Esophagus muscularis mucosa (tissue), 4 donors: Measurements from ENCODE around the gene CARD14. TPM values are rescaled to one million over a fixed set of nuclear protein-coding genes. Genes with fewer than 3 reads are reported as not detected.

Source experiments
- DNase-seq: peaks from one replicate; pipeline ENCODE4 v3.0.0-alpha.2; 2017; ENCODE audit errors: extremely low spot score
- H3K27ac ChIP-seq, 4 donors: fragments of 200-600 bp; sonication (generic); replicated peaks in 1 of 4; 1 replicate in 3 of 4; 2 replicates in 1 of 4; pipeline ENCODE4 v1.5.1; 2016 to 2019; ENCODE audit warnings: mild to moderate bottlenecking in 1 of 4
- H3K27me3 ChIP-seq, 4 donors: fragments of 200-600 bp; sonication (generic); one replicate each; pipeline versions ENCODE4 v1.5.1 to v1.6.0; 2016 to 2019
- H3K36me3 ChIP-seq, 4 donors: fragments of 200-600 bp; sonication (generic); one replicate each; pipeline ENCODE4 v1.5.1; 2016 to 2019
- H3K4me1 ChIP-seq, 4 donors: fragments of 200-600 bp; sonication (generic); one replicate each; pipeline ENCODE4 v1.5.1; 2016 to 2019
- H3K4me3 ChIP-seq, 4 donors: fragments of 200-600 bp; sonication (generic); 1 replicate in 2 of 4; 2 replicates in 2 of 4; pipeline ENCODE4 v1.5.1; 2016 to 2019; ENCODE audit warnings: mild to moderate bottlenecking in 4 of 4, moderate library complexity in 1 of 4
- H3K9me3 ChIP-seq, 4 donors: fragments of 200-600 bp; sonication (generic); 1 replicate in 3 of 4; 2 replicates in 1 of 4; pipeline ENCODE4 v1.5.1; 2016 to 2019
- CTCF ChIP-seq, 3 experiments: fragments of 200-600 bp in 2 of 3; fragments of 450-650 bp in 1 of 3; sonication (generic) in 2 of 3; IDR thresholded peaks; one replicate each; pipeline ENCODE4 v1.5.1; 2017 to 2019; ENCODE audit warnings: antibody characterized with exemption in 3 of 3, mild to moderate bottlenecking in 2 of 3, moderate library complexity in 1 of 3
- EP300 ChIP-seq: sonication (generic); formaldehyde crosslinking; IDR thresholded peaks from one replicate; pipeline ENCODE4 v1.6.1; 2017; ENCODE audit warnings: antibody characterized with exemption
- POLR2A ChIP-seq: fragments of 450-650 bp; IDR thresholded peaks from one replicate; pipeline ENCODE4 v1.6.1; 2017; ENCODE audit warnings: antibody characterized with exemption, moderate library complexity, mild to moderate bottlenecking, low read depth
- POLR2AphosphoS5 ChIP-seq, 2 donors: sonication (generic); formaldehyde crosslinking; IDR thresholded peaks; one replicate each; pipeline ENCODE4 v1.6.1; 2017; ENCODE audit warnings: antibody characterized with exemption in 2 of 2
- WGBS: methylation state at CpG from one replicate; pipeline ENCODE4 v1.1.5; 2018; 5-methylcytosine and 5-hydroxymethylcytosine counted together
- intact Hi-C: fragments of 100-400 bp; cut with DNase I; formaldehyde crosslinking; loops from one replicate; pipeline ENCODE4 v1.15.1; 2023
- total RNA-seq, 4 donors: library from RNA; depleted of rRNA; stranded (reverse); fragments of >200 nt; gene quantifications; one replicate each; pipeline versions ENCODE4 v1.1.0 to v1.2.1, GENCODE V29; 2016

Gene CARD14
- total RNA-seq, 4 donors from 2014 or later, result 0.23 to 0.33 (median 0.32) TPM; not detected in 1

- no peak for TF ChIP-seq POLR2A
- TF ChIP-seq CTCF (IDR thresholded peaks at IDR 0.05), result no peak
- TF ChIP-seq POLR2AphosphoS5 (IDR thresholded peaks at IDR 0.05), result no peak
- no peak for TF ChIP-seq EP300
- Histone ChIP-seq H3K4me3 (no peak overlapping the region), H3K4me1 (peaks cover 0 to 5% (median 0%) of the 10 kb centered on the region in 4 donors), H3K27me3 (peaks cover 0 to 11% (median 0%) of the 10 kb centered on the region in 4 donors), H3K27ac (no peak overlapping the region), H3K9me3 (no peaks in the 10 kb centered on the region), H3K36me3 (no peaks in the 10 kb centered on the region)
- no peak for DNase-seq
- intact Hi-C loops, result no loop called here
- 96% methylated on average over 12 of the region's 12 CpGs for WGBS
These were observed 3.3 kb downstream of the CARD14 start for GRCh38 chr17:80173126-80173525.

- H3K27ac ChIP-seq, result no peak overlapping the region
- H3K27me3 ChIP-seq, result peaks cover 0 to 11% (median 0%) of the 10 kb centered on the region in 4 donors
- intact Hi-C loops, result no loop called here
- whole genome bisulfite sequencing, result 88% methylated on average over 6 of the region's 6 CpGs
- no peak for TF ChIP-seq POLR2AphosphoS5 (IDR thresholded peaks at IDR 0.05)
- no peak for TF ChIP-seq POLR2A
- no peak for TF ChIP-seq EP300
- no peak for TF ChIP-seq CTCF (IDR thresholded peaks at IDR 0.05)
- no peak overlapping the region for H3K4me3 ChIP-seq
- no peaks in the 10 kb centered on the region for H3K36me3 ChIP-seq
- H3K9me3 ChIP-seq, result no peaks in the 10 kb centered on the region
- H3K4me1 ChIP-seq, result peaks cover 0 to 5% (median 0%) of the 10 kb centered on the region in 4 donors
- no peak for DNase-seq
These were observed 4.1 kb downstream of the CARD14 start for GRCh38 chr17:80173916-80174315.

GRCh38 chr17:80176757-80177156, 6.9 kb downstream of the CARD14 start:
- Histone ChIP-seq H3K36me3 (no peaks in the 10 kb centered on the region), H3K27me3 (peaks cover 0 to 6% (median 0%) of the 10 kb centered on the region in 4 donors), H3K27ac (no peak overlapping the region), H3K4me3 (no peak overlapping the region), H3K9me3 (no peaks in the 10 kb centered on the region), H3K4me1 (peaks cover 0 to 5% (median 0%) of the 10 kb centered on the region in 4 donors)
- DNase-seq, result no peak
- WGBS, result 93% methylated on average over 11 of the region's 11 CpGs
- no peak for TF ChIP-seq EP300
- no peak for TF ChIP-seq POLR2A
- TF ChIP-seq POLR2AphosphoS5 (IDR thresholded peaks at IDR 0.05), result no peak
- no peak for TF ChIP-seq CTCF (IDR thresholded peaks at IDR 0.05)
- intact Hi-C loops, result no loop called here

- peaks cover 0 to 5% (median 0%) of the 10 kb centered on the region in 4 donors for H3K27me3 ChIP-seq
- H3K27ac ChIP-seq, result no peak overlapping the region
- no peak for DNase-seq
- TF ChIP-seq POLR2AphosphoS5 (IDR thresholded peaks at IDR 0.05), result no peak
- intact Hi-C loops, result no loop called here
- H3K4me1 ChIP-seq, result peaks cover 0 to 5% (median 0%) of the 10 kb centered on the region in 4 donors
- H3K4me3 ChIP-seq, result no peak overlapping the region
- no peaks in the 10 kb centered on the region for H3K36me3 ChIP-seq
- WGBS, result 92% methylated on average over 21 of the region's 21 CpGs
- no peaks in the 10 kb centered on the region for H3K9me3 ChIP-seq
These were observed 8.3 kb downstream of the CARD14 start for GRCh38 chr17:80177986-80178595.

- intact Hi-C loops, result no loop called here
- Histone ChIP-seq H3K4me3 (no peak overlapping the region), H3K4me1 (peaks cover 0 to 5% (median 0%) of the 10 kb centered on the region in 4 donors), H3K36me3 (no peaks in the 10 kb centered on the region), H3K9me3 (no peaks in the 10 kb centered on the region), H3K27ac (no peak overlapping the region), H3K27me3 (peaks cover 0 to 10% (median 0%) of the 10 kb centered on the region in 4 donors)
- TF ChIP-seq POLR2AphosphoS5 (IDR thresholded peaks at IDR 0.05), result no peak
- no peak for TF ChIP-seq POLR2A
- no peak for TF ChIP-seq EP300
- no peak for TF ChIP-seq CTCF (IDR thresholded peaks at IDR 0.05)
- 86% methylated on average over 14 of the region's 14 CpGs for WGBS
- no peak for DNase-seq
These were observed 10.4 kb downstream of the CARD14 start for GRCh38 chr17:80180192-80180591.
